GM12801 (cell line): Measurements from ENCODE around the gene ANXA2.

Source experiments
- CTCF ChIP-seq: IDR thresholded peaks from one replicate; pipeline ENCODE4 v1.5.1; 2011; ENCODE audit warnings: control low read depth; ENCODE audit not compliant: insufficient read length; ENCODE audit errors: extremely low read depth

Gene ANXA2

GRCh38 chr15:60407415-60407805, 9.6 kb upstream of the ANXA2 start:
- TF ChIP-seq CTCF = no peak

- no peak for TF ChIP-seq CTCF
Observed at GRCh38 chr15:60406513-60407414, 9.0 kb upstream of the ANXA2 start.

- TF ChIP-seq CTCF = no peak
Observed at GRCh38 chr15:60405399-60405798, 7.6 kb upstream of the ANXA2 start.

- TF ChIP-seq CTCF = no peak
Observed at GRCh38 chr15:60400944-60401343, 3.2 kb upstream of the ANXA2 start.

GRCh38 chr15:60399931-60400330, 2.1 kb upstream of the ANXA2 start:
- TF ChIP-seq CTCF = no peak

- TF ChIP-seq CTCF = no peak
Observed at GRCh38 chr15:60399246-60399915, 1.6 kb upstream of the ANXA2 start.

GRCh38 chr15:60396958-60397771, 621 bp downstream of the ANXA2 start:
- no peak for TF ChIP-seq CTCF
